ENCODE results near the gene MOB3B.
A peak's percentile ranks its signal among the peaks of the same experiment; 100 is the strongest.

The MOB3B gene

GRCh38 chr9:27489087-27489876, 40.3 kb downstream of the MOB3B start:
- DNase-seq (ENCODE audit: low spot score) = peak; percentile 56

GRCh38 chr9:27487927-27488326, 41.7 kb downstream of the MOB3B start:
- no peak for TF ChIP-seq CTCF (IDR thresholded peaks at IDR 0.05; ENCODE audit: extremely low read depth, missing control alignments)
- no peak for DNase-seq (ENCODE audit: low spot score)

More at GRCh38 chr9:27489087-27489876, 40.3 kb downstream of the MOB3B start:
- TF ChIP-seq CTCF (IDR thresholded peaks at IDR 0.05; ENCODE audit: extremely low read depth, missing control alignments) = no peak

DNA sequence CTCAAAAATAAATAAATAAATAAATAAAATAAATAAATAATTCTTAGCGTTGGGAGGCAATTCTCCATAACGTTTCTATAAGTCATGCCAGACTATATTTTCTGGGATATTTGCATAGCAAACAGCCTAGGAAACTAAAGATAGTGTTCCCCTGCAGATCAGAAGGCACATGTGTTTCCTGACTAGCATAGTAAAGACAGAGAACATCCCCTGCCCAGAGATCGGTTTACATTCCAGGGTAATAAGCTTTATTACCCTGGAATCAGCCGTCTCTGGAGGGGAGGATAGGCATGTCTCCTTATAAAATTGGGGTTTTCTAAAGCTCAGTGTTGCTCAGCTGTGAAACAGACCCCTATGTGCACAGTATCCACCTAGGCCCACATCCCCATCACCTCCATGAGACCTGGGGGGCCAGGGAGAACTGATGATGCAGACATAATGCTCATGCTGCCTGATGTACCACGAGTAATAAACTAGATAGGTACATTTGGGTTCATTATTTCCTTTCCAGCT, 42.4 kb downstream of the MOB3B start:
- TF ChIP-seq CTCF (IDR thresholded peaks at IDR 0.05; ENCODE audit: extremely low read depth, missing control alignments) = no peak
- DNase-seq (ENCODE audit: low spot score) = no peak

GRCh38 chr9:27485158-27485557, 44.5 kb downstream of the MOB3B start:
- no peak for TF ChIP-seq CTCF (IDR thresholded peaks at IDR 0.05; ENCODE audit: extremely low read depth, missing control alignments)
- no peak for DNase-seq (ENCODE audit: low spot score)

DNA sequence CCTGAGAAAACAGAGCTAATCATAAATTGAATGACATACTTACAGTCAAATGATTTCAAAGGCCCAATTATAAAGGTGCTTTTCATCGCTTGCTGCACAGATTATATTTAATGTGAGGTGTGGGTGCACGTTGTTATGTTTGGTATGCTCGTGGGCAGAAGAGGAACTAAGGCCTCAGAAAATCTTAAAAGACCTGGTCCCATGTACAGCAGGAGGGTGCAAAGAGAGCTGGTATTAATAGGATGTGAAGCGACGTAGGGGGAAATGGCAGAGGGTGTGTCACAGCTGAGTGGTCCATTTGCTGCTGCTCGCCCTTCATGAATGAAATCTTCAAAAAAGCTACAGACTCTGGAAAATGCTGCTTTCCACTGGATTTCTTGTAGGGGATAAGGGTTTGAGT, 46.0 kb downstream of the MOB3B start:
- TF ChIP-seq CTCF (IDR thresholded peaks at IDR 0.05; ENCODE audit: extremely low read depth, missing control alignments) = no peak
- no peak for DNase-seq (ENCODE audit: low spot score)

GRCh38 chr9:27482709-27483108, 46.9 kb downstream of the MOB3B start:
- DNase-seq (ENCODE audit: low spot score) = no peak
- TF ChIP-seq CTCF (IDR thresholded peaks at IDR 0.05; ENCODE audit: extremely low read depth, missing control alignments) = no peak

GRCh38 chr9:27478322-27478721, 51.3 kb downstream of the MOB3B start:
- no peak for DNase-seq (ENCODE audit: low spot score)
- TF ChIP-seq CTCF (IDR thresholded peaks at IDR 0.05; ENCODE audit: extremely low read depth, missing control alignments) = no peak

All from GM20000 (cell line).